IPS DF 4.7 (cell line): Measurements from ENCODE around the gene CRYZL1.
A peak's percentile ranks its signal among the peaks of the same experiment; 100 is the strongest.
"Not testable (repeated sequence)": the region's sequence is repeated elsewhere in the genome, so short reads cannot be mapped to it uniquely, and the experiment has no call there.

Source experiments
- DNase-seq: peaks from one replicate; pipeline ENCODE4 v3.0.0-alpha.2; 2013; ENCODE audit warnings: low spot score; ENCODE audit errors: extremely low read depth

The CRYZL1 gene

GRCh38 chr21:33641352-33642026 is at the start of gene CRYZL1:
TSS of gene CRYZL1 (minus strand) at chr21:33641741. CDS start at chr21:33631551, 10,190 bp downstream.
- peak; percentile 96 for DNase-seq

GRCh38 chr21:33690874-33691273 is 49.3 kb upstream of the CRYZL1 start:
- no peak for DNase-seq

GRCh38 chr21:33688353-33688752 is 46.8 kb upstream of the CRYZL1 start:
- no peak for DNase-seq

GRCh38 chr21:33687634-33688033 is 46.1 kb upstream of the CRYZL1 start:
- no peak for DNase-seq

- DNase-seq = no peak
Observed at GRCh38 chr21:33686386-33686785, 44.8 kb upstream of the CRYZL1 start.

- no peak for DNase-seq
Observed at GRCh38 chr21:33685613-33686197, 44.2 kb upstream of the CRYZL1 start.

GRCh38 chr21:33684923-33685560 is 43.5 kb upstream of the CRYZL1 start:
- DNase-seq = no peak

- no peak for DNase-seq
Observed at GRCh38 chr21:33684068-33684467, 42.5 kb upstream of the CRYZL1 start.

- no peak for DNase-seq
Observed at GRCh38 chr21:33682992-33683627, 41.6 kb upstream of the CRYZL1 start.

GRCh38 chr21:33680870-33681269 is 39.3 kb upstream of the CRYZL1 start:
- no peak for DNase-seq

- no peak for DNase-seq
Observed at GRCh38 chr21:33677450-33677849, 35.9 kb upstream of the CRYZL1 start.

GRCh38 chr21:33676666-33677065 is 35.1 kb upstream of the CRYZL1 start:
- not testable (repeated sequence) for DNase-seq

- DNase-seq = no peak
Observed at GRCh38 chr21:33674226-33674625, 32.7 kb upstream of the CRYZL1 start.

GRCh38 chr21:33673473-33673872 is 31.9 kb upstream of the CRYZL1 start:
- DNase-seq = no peak

- DNase-seq = no peak
Observed at GRCh38 chr21:33670076-33670978, 28.8 kb upstream of the CRYZL1 start.

GRCh38 chr21:33668620-33669019 is 27.1 kb upstream of the CRYZL1 start:
- no peak for DNase-seq

- DNase-seq = no peak
Observed at GRCh38 chr21:33668180-33668579, 26.6 kb upstream of the CRYZL1 start.

- no peak for DNase-seq
Observed at GRCh38 chr21:33667636-33668035, 26.1 kb upstream of the CRYZL1 start.

GRCh38 chr21:33666153-33666552 is 24.6 kb upstream of the CRYZL1 start:
- DNase-seq = no peak

- DNase-seq = no peak
Observed at GRCh38 chr21:33664135-33664534, 22.6 kb upstream of the CRYZL1 start.

- no peak for DNase-seq
Observed at GRCh38 chr21:33663241-33663640, 21.7 kb upstream of the CRYZL1 start.
